Activated CD4-positive, alpha-beta T cell treated with anti-CD3 and anti-CD28 coated beads, Interleukin-2, amount 50 U/mL, for 4 hours (primary cell): ENCODE data around the gene RARS2.
A peak's percentile ranks its signal among the peaks of the same experiment; 100 is the strongest.
"Not testable (repeated sequence)": the region's sequence is repeated elsewhere in the genome, so short reads cannot be mapped to it uniquely, and the experiment has no call there.

Experiments
- DNase-seq, 2 experiments: peaks; one replicate each; pipeline ENCODE4 v3.0.0-alpha.2; 2020

RARS2 gene

DNA sequence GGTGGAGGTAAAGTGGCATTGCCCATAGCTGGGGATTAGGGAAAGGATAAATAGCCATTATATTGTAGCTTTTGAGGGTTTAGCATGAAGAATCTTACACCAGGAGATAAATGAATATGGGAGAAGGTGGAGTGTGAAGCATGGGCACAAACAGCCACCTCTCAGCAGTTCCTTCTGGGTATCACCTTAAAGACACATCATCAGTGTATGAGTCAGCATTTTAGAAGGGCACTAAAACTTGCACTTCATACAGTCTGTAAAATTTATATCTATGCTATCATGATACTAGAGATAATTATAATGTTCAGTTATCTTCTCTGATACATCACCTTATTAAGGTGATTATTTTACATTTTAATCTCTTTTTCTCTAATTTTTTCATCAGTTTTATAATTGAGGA lies 91.7 kb downstream of the RARS2 start:
- no peak for DNase-seq

DNA sequence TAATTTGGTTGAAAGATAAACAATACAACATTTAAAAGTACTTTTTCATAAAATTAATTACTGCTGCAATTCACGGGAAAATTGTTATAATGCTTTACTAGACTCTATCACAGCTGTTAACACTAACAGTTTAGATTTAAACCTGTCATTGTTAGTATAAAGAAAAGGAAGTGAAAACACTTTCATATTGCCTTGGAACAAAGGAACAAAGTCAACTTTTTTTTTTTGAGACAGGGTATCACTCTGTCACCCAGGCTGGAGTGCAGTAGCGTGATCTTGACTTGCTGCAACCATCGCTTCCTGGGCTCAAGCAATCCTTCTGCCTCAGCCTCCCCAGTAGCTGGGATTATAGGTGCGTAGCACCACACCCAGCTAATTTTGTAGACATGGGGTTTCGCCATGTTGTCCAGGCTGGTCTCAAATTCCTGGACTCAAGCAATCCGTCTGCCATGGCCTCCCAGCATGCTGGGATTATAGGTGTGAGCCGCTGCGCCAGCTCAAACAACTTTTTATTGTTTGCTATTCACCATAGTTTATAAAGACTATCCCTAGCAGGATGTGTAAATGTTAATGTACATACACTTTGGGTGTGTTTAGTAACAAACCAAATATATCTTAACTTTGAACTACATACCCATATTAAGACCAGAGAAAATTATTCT lies 94.9 kb downstream of the RARS2 start:
- DNase-seq, result no peak

DNA sequence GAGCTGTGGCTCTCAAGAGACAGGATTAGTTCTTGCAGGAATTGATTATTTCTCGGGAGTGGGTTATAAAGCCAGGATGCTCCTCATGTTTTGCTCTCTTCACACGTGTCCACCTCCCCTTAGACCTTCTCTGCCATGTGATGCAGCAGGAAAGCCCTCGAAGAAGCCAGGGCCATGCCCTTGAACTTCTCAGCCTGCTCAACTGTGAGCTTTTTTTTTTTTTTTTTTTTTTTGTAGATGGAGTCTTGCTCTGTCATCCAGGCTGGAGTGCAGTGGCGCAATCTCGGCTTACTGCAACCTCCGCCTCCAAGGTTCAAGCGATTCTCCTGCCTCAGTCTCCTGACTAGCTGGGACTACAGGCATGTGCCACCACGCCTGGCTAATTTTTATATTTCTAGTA lies 100.5 kb downstream of the RARS2 start:
- not testable (repeated sequence) for DNase-seq

GRCh38 chr6:87487555-87487954 lies 102.2 kb downstream of the RARS2 start:
- no peak for DNase-seq

DNA sequence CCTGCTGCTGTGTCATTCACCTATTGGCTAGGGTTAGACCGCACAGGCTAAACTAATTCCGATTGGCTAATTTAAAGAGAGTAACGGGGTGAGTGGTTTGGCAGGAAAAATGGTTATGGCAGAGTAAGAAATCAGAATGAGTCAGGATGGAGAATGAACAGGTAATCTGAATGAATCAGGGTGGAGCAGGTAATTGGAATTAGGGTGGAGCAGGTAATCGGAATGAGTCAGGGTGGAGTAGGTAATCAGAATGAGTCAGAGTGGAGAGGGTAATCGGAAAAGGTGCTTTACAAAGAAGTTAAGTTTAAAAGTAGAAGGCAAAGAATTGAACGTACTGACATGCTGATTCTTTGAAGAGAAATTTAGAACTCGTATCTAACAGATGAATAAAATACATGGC lies 105.3 kb downstream of the RARS2 start:
- no peak for DNase-seq

- DNase-seq, result no peak
These were observed 105.9 kb downstream of the RARS2 start for GRCh38 chr6:87483929-87484328.

- no peak for DNase-seq
These were observed 107.4 kb downstream of the RARS2 start for GRCh38 chr6:87482366-87482765.

- no peak for DNase-seq
These were observed 107.9 kb downstream of the RARS2 start for GRCh38 chr6:87481931-87482330.

GRCh38 chr6:87473419-87473903 lies 116.3 kb downstream of the RARS2 start:
- peak; percentile 52 to 57 for DNase-seq

GRCh38 chr6:87472525-87473418 lies 117.0 kb downstream of the RARS2 start, which contains the start of gene SLC35A1:
Gene SLC35A1, plus strand, starts transcription at chr6:87472974. Its CDS starts 30 bp downstream, at chr6:87473004.
- peak; percentile 81 to 82 for DNase-seq

- no peak for DNase-seq
These were observed 124.7 kb downstream of the RARS2 start for GRCh38 chr6:87465051-87465450.
